HepG2 (cell line): Measurements from ENCODE around the gene TMEM217. TPM values are rescaled to one million over a fixed set of nuclear protein-coding genes. Genes with fewer than 3 reads are reported as not detected.

Source experiments
- ATF5 ChIP-seq: sonication (generic); formaldehyde crosslinking; IDR thresholded peaks from 2 replicates; pipeline ENCODE4 v1.4.0; 2020; ENCODE audit warnings: mild to moderate bottlenecking, low read depth, missing genetic modification reagents
- CERS6 ChIP-seq: sonication (generic); formaldehyde crosslinking; IDR thresholded peaks from 2 replicates; pipeline ENCODE4 v1.5.0; 2020; ENCODE audit warnings: missing genetic modification reagents
- EHMT2 ChIP-seq: fragments of 200-600 bp; sonication (generic); IDR thresholded peaks from 2 replicates; pipeline ENCODE4 v1.7.0; 2017; ENCODE audit warnings: antibody characterized with exemption, low read depth, low read length, borderline replicate concordance
- GATAD2A ChIP-seq: IDR thresholded peaks from 2 replicates; pipeline ENCODE4 v1.6.1; 2016
- GTF2F1 ChIP-seq: fragments of 150-350 bp; IDR thresholded peaks from 2 replicates; pipeline ENCODE4 v1.6.1; 2014; ENCODE audit warnings: low read length
- HCFC1 ChIP-seq: fragments of 150-350 bp; IDR thresholded peaks from 2 replicates; pipeline ENCODE4 v1.6.1; 2014; ENCODE audit warnings: low read depth, low read length
- KDM5B ChIP-seq: sonication (generic); formaldehyde crosslinking; IDR thresholded peaks from 2 replicates; pipeline ENCODE4 v1.4.0; 2020; ENCODE audit warnings: missing genetic modification reagents, mild to moderate bottlenecking, borderline replicate concordance
- MAX ChIP-seq: IDR thresholded peaks from 2 replicates; pipeline ENCODE4 v1.6.1; 2012; ENCODE audit warnings: inconsistent platforms
- MNT ChIP-seq: fragments of 450-650 bp; IDR thresholded peaks from 2 replicates; pipeline ENCODE4 v1.6.1; 2016
- RFXAP ChIP-seq: sonication (generic); formaldehyde crosslinking; IDR thresholded peaks from 2 replicates; pipeline ENCODE4 v1.4.0; 2020; ENCODE audit warnings: missing genetic modification reagents, borderline replicate concordance
- TARDBP ChIP-seq: sonication (generic); formaldehyde crosslinking; IDR thresholded peaks from 2 replicates; pipeline ENCODE4 v1.8.0; 2022; ENCODE audit warnings: mild to moderate bottlenecking, missing genetic modification reagents
- ZBTB25 ChIP-seq: IDR thresholded peaks from 2 replicates; pipeline ENCODE4 v1.6.1; 2018; ENCODE audit warnings: missing genetic modification reagents
- ZNF10 ChIP-seq: sonication (generic); formaldehyde crosslinking; IDR thresholded peaks from 2 replicates; pipeline ENCODE4 v1.4.0; 2020; ENCODE audit warnings: mild to moderate bottlenecking, low read depth, missing genetic modification reagents, borderline replicate concordance
- ZNF101 ChIP-seq: sonication (generic); formaldehyde crosslinking; IDR thresholded peaks from 2 replicates; pipeline ENCODE4 v1.4.0; 2020; ENCODE audit warnings: mild to moderate bottlenecking, low read depth, missing genetic modification reagents, borderline replicate concordance
- ZNF251 ChIP-seq: sonication (generic); formaldehyde crosslinking; IDR thresholded peaks from 2 replicates; pipeline ENCODE4 v1.9.0; 2021; ENCODE audit warnings: mild to moderate bottlenecking, missing genetic modification reagents
- ZNF354B ChIP-seq: sonication (generic); formaldehyde crosslinking; IDR thresholded peaks from 2 replicates; pipeline ENCODE4 v1.8.0; 2022; ENCODE audit warnings: mild to moderate bottlenecking, missing genetic modification reagents
- ZNF605 ChIP-seq: sonication (generic); formaldehyde crosslinking; IDR thresholded peaks from 2 replicates; pipeline ENCODE4 v1.8.0; 2022; ENCODE audit warnings: mild to moderate bottlenecking, missing genetic modification reagents
- ZNF710 ChIP-seq: sonication (generic); formaldehyde crosslinking; IDR thresholded peaks from 2 replicates; pipeline ENCODE4 v1.5.0; 2020; ENCODE audit warnings: mild to moderate bottlenecking, missing genetic modification reagents, borderline replicate concordance
- polyA plus RNA-seq, 8 experiments: library from polyadenylated mRNA; depleted of rRNA in 3 of 8; stranded (reverse) in 7 of 8; unstranded in 1 of 8; fragments of >200 nt; fragmentation: Illumina TruSeq in 4 of 8; extraction: Trizol in 4 of 8; gene quantifications; 2 replicates each; pipeline versions ENCODE4 v1.2.1 to v1.2.3, GENCODE V29; 2011 to 2016; ENCODE audit warnings: low read depth in 4 of 8, missing spikeins in 1 of 8, mixed read lengths in 1 of 8; ENCODE audit not compliant: insufficient read depth in 1 of 8
- total RNA-seq, 5 experiments: library from RNA; depleted of rRNA; stranded (reverse); fragments of >200 nt; fragmentation: Illumina TruSeq; extraction: Trizol; gene quantifications; 2 replicates each; pipeline ENCODE4 v1.2.3, GENCODE V29; 2016; ENCODE audit warnings: low read depth in 1 of 5

Gene TMEM217
- total and polyA plus RNA-seq, 2 of the 13 experiments (the other 11 are each of a cell fraction or from before 2014, with no cell fraction given), result 2.3 to 3.4 TPM

GRCh38 chr6:37244430-37245310, 13.3 kb downstream of the TMEM217 start (continued):
- peak; percentile 46; the same call in 1 of the 2 replicates for TF ChIP-seq MNT
- TF ChIP-seq TARDBP, result peak; percentile 70; the same call in 1 of the 2 replicates
- TF ChIP-seq ZNF101 (CRISPR knock-in tag), result peak; percentile 40; the same call in 1 of the 2 replicates
- TF ChIP-seq ZNF251 (CRISPR knock-in tag), result peak; percentile 91; the same call in 1 of the 2 replicates
- no peak for TF ChIP-seq ZNF10
- peak; percentile 4; the same call in 1 of the 2 replicates for TF ChIP-seq ZNF354B
- no peak for TF ChIP-seq GTF2F1
- peak; percentile 80 for TF ChIP-seq GATAD2A (CRISPR knock-in tag)
- 0 out of 2 replicates have a peak, but pooled peaks have one; percentile 31 for TF ChIP-seq ATF5
- TF ChIP-seq ZBTB25 (CRISPR knock-in tag), result no peak
- TF ChIP-seq ZNF710, result peak; percentile 38; the same call in 1 of the 2 replicates
- TF ChIP-seq KDM5B (CRISPR knock-in tag), result peak; percentile 60
- 0 out of 2 replicates have a peak, but pooled peaks have one; percentile 49 for TF ChIP-seq CERS6 (CRISPR knock-in tag)
- TF ChIP-seq HCFC1, result no peak
- TF ChIP-seq ZNF605, result peak; percentile 67
- TF ChIP-seq RFXAP (CRISPR knock-in tag), result peak; percentile 67; the same call in 1 of the 2 replicates
- TF ChIP-seq MAX, result peak; percentile 85
- TF ChIP-seq EHMT2, result peak; percentile 90; the same call in 1 of the 2 replicates
